Measurements from ENCODE around the gene NMT1. TPM values are rescaled to one million over a fixed set of nuclear protein-coding genes. Genes with fewer than 3 reads are reported as not detected.
"Not testable (repeated sequence)": the region's sequence is repeated elsewhere in the genome, so short reads cannot be mapped to it uniquely, and the experiment has no call there.

The NMT1 gene
- total RNA-seq, 2 experiments from 2014 or later = 132 to 141 TPM

- H3K36me3 Mint-ChIP-seq = peaks cover 8% of the 10 kb centered on the region
- H3K9me3 Mint-ChIP-seq = no peaks in the 10 kb centered on the region
- POLR2A ChIA-PET = interaction anchor here (0.6 to 1.6 kb wide), 2 partner anchors 14 to 900 kb away, joined by 4 to 8 read pairs; partner anchors contain the start of gene NMT1
- DNase-seq = no peak
- no peak for ATAC-seq (ENCODE audit: low read depth)
- peaks cover 36% of the 10 kb centered on the region for H3K4me1 Mint-ChIP-seq
- H3K4me3 Mint-ChIP-seq = no peak overlapping the region
- no peak overlapping the region for H3K27ac Mint-ChIP-seq
- H3K27me3 Mint-ChIP-seq = no peaks in the 10 kb centered on the region
Observed at GRCh38 chr17:45046537-45047125, 14.5 kb upstream of the NMT1 start.

- H3K4me3 Mint-ChIP-seq = peak overlapping the region; percentile 61
- H3K27ac Mint-ChIP-seq = peak overlapping the region; percentile 58
- ATAC-seq (ENCODE audit: low read depth) (no peak), DNase-seq (no peak)
- no peaks in the 10 kb centered on the region for H3K9me3 Mint-ChIP-seq
- no peaks in the 10 kb centered on the region for H3K27me3 Mint-ChIP-seq
- H3K36me3 Mint-ChIP-seq = peaks cover 8% of the 10 kb centered on the region
- peaks cover 27% of the 10 kb centered on the region for H3K4me1 Mint-ChIP-seq
- POLR2A ChIA-PET = interaction anchor here (0.5 to 4.7 kb wide), 5 partner anchors 13 to 1469 kb away, joined by 3 to 64 read pairs (median 3); partner anchors contain the start of gene NMT1
Observed at GRCh38 chr17:45048795-45049563, 12.1 kb upstream of the NMT1 start.

- no peaks in the 10 kb centered on the region for H3K9me3 Mint-ChIP-seq
- DNase-seq (peak; percentile 46), ATAC-seq (ENCODE audit: low read depth) (no peak)
- POLR2A ChIA-PET = interaction anchor here (0.6 to 4.7 kb wide), 12 partner anchors 11 to 275 kb away, joined by 3 to 64 read pairs (median 3); partner anchors contain the start of genes ACBD4, EFTUD2, HEXIM1 and HEXIM2
- H3K36me3 Mint-ChIP-seq = peaks cover 11% of the 10 kb centered on the region
- H3K4me3 Mint-ChIP-seq = peak overlapping the region; percentile 86
- peak overlapping the region; percentile 86 for H3K27ac Mint-ChIP-seq
- H3K4me1 Mint-ChIP-seq = peaks cover 26% of the 10 kb centered on the region
- H3K27me3 Mint-ChIP-seq = no peaks in the 10 kb centered on the region
Observed at GRCh38 chr17:45050481-45051059, 10.5 kb upstream of the NMT1 start.

- peaks cover 27% of the 10 kb centered on the region for H3K4me1 Mint-ChIP-seq
- H3K36me3 Mint-ChIP-seq = peaks cover 12% of the 10 kb centered on the region
Observed at GRCh38 chr17:45051060-45051719, 9.9 kb upstream of the NMT1 start, which contains the start of gene DCAKD. TSS of gene DCAKD (minus strand) at chr17:45051632. CDS start at chr17:45034885, 16,747 bp downstream.

GRCh38 chr17:45051720-45052051 lies 9.4 kb upstream of the NMT1 start:
- not testable (repeated sequence) for H3K27me3 Mint-ChIP-seq; DNase-seq; ATAC-seq (ENCODE audit: low read depth); H3K4me3 Mint-ChIP-seq; H3K9me3 Mint-ChIP-seq
- Mint-ChIP-seq H3K36me3 (peaks cover 10% of the 10 kb centered on the region), H3K27ac (peak overlapping the region; percentile 89), H3K4me1 (peaks cover 25% of the 10 kb centered on the region)
- POLR2A ChIA-PET = interaction anchor here (1.9 to 4.7 kb wide), 2 partner anchors 10 to 97 kb away, joined by 5 to 64 read pairs; partner anchors contain the start of genes HEXIM1 and NMT1

More at GRCh38 chr17:45051060-45051719, 9.9 kb upstream of the NMT1 start, which contains the start of gene DCAKD:
- POLR2A ChIA-PET = interaction anchor here (0.6 to 4.7 kb wide), 12 partner anchors 11 to 276 kb away, joined by 3 to 64 read pairs (median 3); partner anchors contain the start of genes ACBD4, EFTUD2, HEXIM1 and HEXIM2
- Mint-ChIP-seq H3K27ac (peak within 1 kb of the TSS; percentile 89), H3K27me3 (no peaks in the 10 kb centered on the region), H3K4me3 (peak within 1 kb of the TSS; percentile 86), H3K9me3 (no peaks in the 10 kb centered on the region)
- ATAC-seq (ENCODE audit: low read depth) (peak; percentile 98), DNase-seq (peak; percentile 93)

- peak overlapping the region; percentile 89 for H3K27ac Mint-ChIP-seq
- DNase-seq (peak; percentile 69), ATAC-seq (ENCODE audit: low read depth) (peak; percentile 47)
- H3K4me1 Mint-ChIP-seq = peaks cover 25% of the 10 kb centered on the region
- peaks cover 10% of the 10 kb centered on the region for H3K36me3 Mint-ChIP-seq
- H3K4me3 Mint-ChIP-seq = peak overlapping the region; percentile 82
- H3K9me3 Mint-ChIP-seq = no peaks in the 10 kb centered on the region
- no peaks in the 10 kb centered on the region for H3K27me3 Mint-ChIP-seq
- POLR2A ChIA-PET = interaction anchor here (1.9 to 4.7 kb wide), 2 partner anchors 10 to 97 kb away, joined by 5 to 64 read pairs; partner anchors contain the start of genes HEXIM1 and NMT1
Observed at GRCh38 chr17:45052052-45052772, 8.9 kb upstream of the NMT1 start.

- Mint-ChIP-seq H3K9me3 (no peaks in the 10 kb centered on the region), H3K27ac (peak overlapping the region; percentile 100), H3K4me3 (peak overlapping the region; percentile 100), H3K36me3 (peaks cover 11% of the 10 kb centered on the region), H3K4me1 (peaks cover 38% of the 10 kb centered on the region), H3K27me3 (no peaks in the 10 kb centered on the region)
- ATAC-seq (ENCODE audit: low read depth) (no peak), DNase-seq (no peak)
- POLR2A ChIA-PET = interaction anchor here (0.5 to 4.3 kb wide), 14 partner anchors 9 to 257 kb away, joined by 3 to 64 read pairs (median 4); partner anchors contain the start of genes DCAKD, EFTUD2 and MAP3K14
Observed at GRCh38 chr17:45060382-45060796, 728 bp upstream of the NMT1 start.

- ATAC-seq (ENCODE audit: low read depth) = no peak
- POLR2A ChIA-PET = interaction anchor here (1.0 to 4.3 kb wide), 12 partner anchors 10 to 255 kb away, joined by 3 to 64 read pairs (median 4); partner anchors contain the start of genes DCAKD, EFTUD2 and MAP3K14
- Mint-ChIP-seq H3K9me3 (no peaks in the 10 kb centered on the region), H3K4me3 (peak overlapping the region; percentile 100), H3K27me3 (no peaks in the 10 kb centered on the region), H3K4me1 (peaks cover 38% of the 10 kb centered on the region), H3K36me3 (peaks cover 9% of the 10 kb centered on the region), H3K27ac (peak overlapping the region; percentile 100)
- no peak for DNase-seq
Observed at GRCh38 chr17:45061606-45062205, 589 bp downstream of the NMT1 start.

GRCh38 chr17:45063198-45063597 lies 2.1 kb downstream of the NMT1 start:
- H3K36me3 Mint-ChIP-seq = peaks cover 20% of the 10 kb centered on the region
- no peaks in the 10 kb centered on the region for H3K9me3 Mint-ChIP-seq
- ATAC-seq (ENCODE audit: low read depth) = no peak
- peak overlapping the region; percentile 70 for H3K27ac Mint-ChIP-seq
- POLR2A ChIA-PET = interaction anchor here (4.3 kb wide), 1 partner anchor 12 kb away, joined by 64 read pairs; the partner anchor contains the start of gene DCAKD
- peak overlapping the region; percentile 100 for H3K4me3 Mint-ChIP-seq
- H3K27me3 Mint-ChIP-seq = no peaks in the 10 kb centered on the region
- peaks cover 50% of the 10 kb centered on the region for H3K4me1 Mint-ChIP-seq
- no peak for DNase-seq

- DNase-seq = no peak
- Mint-ChIP-seq H3K4me1 (peaks cover 30% of the 10 kb centered on the region), H3K9me3 (no peaks in the 10 kb centered on the region), H3K27ac (no peak overlapping the region), H3K27me3 (no peaks in the 10 kb centered on the region), H3K36me3 (peaks cover 22% of the 10 kb centered on the region), H3K4me3 (no peak overlapping the region)
- POLR2A ChIA-PET = no interaction called here
- ATAC-seq (ENCODE audit: low read depth) = no peak
Observed at GRCh38 chr17:45067637-45068036, 6.5 kb downstream of the NMT1 start.

GRCh38 chr17:45070001-45070400 lies 8.9 kb downstream of the NMT1 start:
- DNase-seq = no peak
- ATAC-seq (ENCODE audit: low read depth) = no peak
- Mint-ChIP-seq H3K4me3 (no peak overlapping the region), H3K27me3 (no peaks in the 10 kb centered on the region), H3K27ac (no peak overlapping the region), H3K36me3 (peaks cover 24% of the 10 kb centered on the region), H3K4me1 (peaks cover 21% of the 10 kb centered on the region), H3K9me3 (no peaks in the 10 kb centered on the region)
- POLR2A ChIA-PET = no interaction called here

GRCh38 chr17:45070809-45071208 lies 9.7 kb downstream of the NMT1 start:
- no peak overlapping the region for H3K27ac Mint-ChIP-seq
- peaks cover 24% of the 10 kb centered on the region for H3K36me3 Mint-ChIP-seq
- DNase-seq = no peak
- no peaks in the 10 kb centered on the region for H3K9me3 Mint-ChIP-seq
- H3K4me1 Mint-ChIP-seq = peaks cover 21% of the 10 kb centered on the region
- POLR2A ChIA-PET = no interaction called here
- no peak overlapping the region for H3K4me3 Mint-ChIP-seq
- H3K27me3 Mint-ChIP-seq = no peaks in the 10 kb centered on the region
- no peak for ATAC-seq (ENCODE audit: low read depth)

Data from activated naive CD8-positive, alpha-beta T cell treated with anti-CD3 and anti-CD28 coated beads, Interleukin-2, amount 10 ng/mL, durations not matched to agents 7 days and 5 days (primary cell).